GM18519 (cell line): ENCODE data around the gene THAP7.
"Not testable (repeated sequence)": the region's sequence is repeated elsewhere in the genome, so short reads cannot be mapped to it uniquely, and the experiment has no call there.

ENCODE experiments used
- ATAC-seq: cut with Tn5 transposase; IDR thresholded peaks from one replicate; pipeline ENCODE4 v1.9.1; 2021; ENCODE audit warnings: mild to moderate bottlenecking, moderate library complexity; ENCODE audit not compliant: unreplicated experiment, low FRiP score

The THAP7 gene

GRCh38 chr22:21013657-21014201 lies 11.8 kb upstream of the THAP7 start:
- ATAC-seq = peak; percentile 7

- ATAC-seq = no peak
Observed at GRCh38 chr22:21012446-21013407, 10.8 kb upstream of the THAP7 start.

- no peak for ATAC-seq
Observed at GRCh38 chr22:21010426-21011113, 8.7 kb upstream of the THAP7 start.

GRCh38 chr22:21009638-21010425 lies 7.9 kb upstream of the THAP7 start:
- ATAC-seq = no peak

GRCh38 chr22:21009208-21009607 lies 7.3 kb upstream of the THAP7 start:
- ATAC-seq = not testable (repeated sequence)

GRCh38 chr22:21003782-21004181 lies 1.9 kb upstream of the THAP7 start:
- no peak for ATAC-seq

- no peak for ATAC-seq
Observed at GRCh38 chr22:21000987-21001600, 824 bp downstream of the THAP7 start.

GRCh38 chr22:21000207-21000986 lies 1.5 kb downstream of the THAP7 start:
- no peak for ATAC-seq

- ATAC-seq = no peak
Observed at GRCh38 chr22:20999350-21000206, 2.3 kb downstream of the THAP7 start.

GRCh38 chr22:20998411-20999336 lies 3.2 kb downstream of the THAP7 start:
- ATAC-seq = no peak

- ATAC-seq = no peak
Observed at GRCh38 chr22:20997536-20998257, 4.2 kb downstream of the THAP7 start.

GRCh38 chr22:20996598-20997535 lies 5.1 kb downstream of the THAP7 start:
- ATAC-seq = no peak

GRCh38 chr22:20996031-20996410 lies 5.9 kb downstream of the THAP7 start:
- ATAC-seq = no peak

- ATAC-seq = no peak
Observed at GRCh38 chr22:20995329-20996030, 6.4 kb downstream of the THAP7 start.

GRCh38 chr22:20994902-20995241 lies 7.0 kb downstream of the THAP7 start:
- no peak for ATAC-seq
